IPS-18a (cell line): ENCODE measurements around the gene DDIT3.
A peak's percentile ranks its signal among the peaks of the same experiment; 100 is the strongest.
"Not testable (repeated sequence)": the region's sequence is repeated elsewhere in the genome, so short reads cannot be mapped to it uniquely, and the experiment has no call there.

Experiments
- H3K27ac ChIP-seq: one replicate; pipeline ENCODE4 v1.5.1; 2013; ENCODE audit warnings: low read length
- H3K27me3 ChIP-seq: one replicate; pipeline ENCODE4 v1.6.1; 2013; ENCODE audit warnings: mild to moderate bottlenecking, low read length; ENCODE audit not compliant: control insufficient read depth, insufficient read depth
- H3K36me3 ChIP-seq: one replicate; pipeline ENCODE4 v1.6.1; 2013; ENCODE audit warnings: low read depth, low read length; ENCODE audit not compliant: control insufficient read depth
- H3K4me1 ChIP-seq: one replicate; pipeline ENCODE4 v1.6.1; 2013; ENCODE audit warnings: low read depth, low read length; ENCODE audit not compliant: control insufficient read depth
- H3K4me3 ChIP-seq: one replicate; pipeline ENCODE4 v1.5.1; 2013; ENCODE audit warnings: low read length
- H3K9ac ChIP-seq: one replicate; pipeline ENCODE4 v1.6.1; 2013; ENCODE audit warnings: mild to moderate bottlenecking, low read length, moderate library complexity
- H3K9me3 ChIP-seq: one replicate; pipeline ENCODE4 v1.6.1; 2013; ENCODE audit warnings: low read depth, low read length; ENCODE audit not compliant: control insufficient read depth

Gene DDIT3

DNA sequence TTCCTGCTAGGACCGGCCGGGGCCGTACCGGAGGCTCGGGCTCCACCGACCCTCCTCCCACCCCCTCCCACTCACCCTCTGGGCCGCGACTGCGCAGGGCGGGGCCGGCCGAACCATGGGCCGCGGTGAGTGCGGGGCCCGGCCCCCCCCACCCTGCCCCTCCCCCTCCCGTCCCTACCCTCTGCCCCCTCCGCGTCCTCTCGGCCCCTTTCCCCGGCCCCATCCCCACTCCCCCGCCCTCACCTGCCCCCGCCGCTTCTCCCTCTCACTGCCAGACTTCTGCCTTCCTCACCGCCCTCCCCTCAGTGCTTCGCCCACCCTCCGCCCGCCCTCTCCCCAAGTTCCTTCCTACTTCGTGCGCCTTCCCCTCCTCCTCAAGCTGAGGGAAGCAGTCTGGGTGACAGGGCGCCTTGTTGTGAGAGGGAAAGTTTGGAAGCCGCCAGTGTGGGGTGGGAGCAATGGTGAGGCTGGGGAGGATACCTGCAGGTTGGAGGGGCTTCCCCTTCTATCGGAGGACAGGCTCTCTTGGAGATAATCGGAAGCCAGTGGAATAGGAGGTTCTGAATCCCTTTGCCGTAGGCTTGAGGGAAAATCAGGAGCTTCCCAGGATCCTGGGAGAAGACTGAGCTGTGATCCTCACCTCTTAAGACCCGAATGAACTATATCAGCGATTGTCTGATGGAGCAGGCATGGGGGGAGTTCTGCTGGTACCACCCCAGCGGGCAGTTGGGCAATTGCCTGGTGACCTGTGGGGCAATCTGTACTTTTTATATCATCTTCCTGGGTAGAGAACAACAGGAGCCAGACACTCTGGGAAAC, 2.8 kb upstream of the DDIT3 start:
- Histone ChIP-seq H3K9ac (peak overlapping the region; percentile 49), H3K4me3 (peak overlapping the region; percentile 84), H3K27ac (peak overlapping the region; percentile 44), H3K9me3 (no peaks in the 10 kb centered on the region), H3K4me1 (peaks cover 18% of the 10 kb centered on the region), H3K36me3 (peaks cover 8% of the 10 kb centered on the region), H3K27me3 (no peaks in the 10 kb centered on the region)

DNA sequence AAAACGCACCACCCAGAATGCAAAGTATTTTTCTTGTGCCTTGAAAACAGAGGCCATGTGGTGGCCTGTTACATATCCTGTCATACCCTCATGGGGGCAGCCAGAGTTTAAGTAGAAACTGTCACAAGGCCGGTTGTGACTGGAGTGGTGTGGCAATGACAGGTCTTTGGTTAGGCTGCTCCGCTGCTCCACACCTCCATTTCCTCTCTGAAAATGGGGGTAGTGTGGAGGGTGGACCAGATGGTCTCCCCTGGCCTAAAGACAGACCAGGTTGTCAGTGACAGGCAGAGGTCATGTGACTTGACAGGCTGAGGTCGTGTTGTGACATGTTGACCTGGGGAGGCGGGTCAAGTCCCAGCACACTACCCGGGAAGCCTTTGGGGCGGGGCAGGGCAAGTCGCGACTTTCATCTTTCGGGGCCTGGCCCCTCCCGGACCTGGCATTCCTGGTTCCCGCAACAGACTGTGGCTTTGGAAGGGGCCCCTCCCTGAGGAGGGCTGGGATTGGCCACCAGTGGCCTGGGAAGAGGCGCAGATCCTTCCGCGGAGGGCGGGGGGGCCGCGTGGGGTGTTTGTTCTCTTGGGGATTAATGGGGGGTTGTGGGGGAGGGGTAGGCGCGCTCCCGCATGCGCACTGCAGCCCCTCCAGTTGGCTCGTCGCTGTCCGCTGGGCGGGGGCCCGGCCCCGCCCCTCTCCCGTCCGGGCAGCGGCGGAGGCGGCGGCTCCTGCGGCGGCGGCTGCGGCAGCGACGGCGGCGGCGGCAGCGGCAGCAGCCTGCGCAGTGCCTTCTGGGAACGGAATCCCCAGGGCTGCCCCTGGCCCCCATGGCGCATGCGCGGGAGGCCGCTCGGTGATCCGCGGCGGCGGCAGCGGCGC, 1.9 kb upstream of the DDIT3 start, which contains the start of gene MBD6:
Gene MBD6, plus strand, starts transcription at position 814 of the 876 bp plus-strand sequence. CDS start 1,480 bp downstream, outside the sequence.
- Histone ChIP-seq H3K27ac (peak within 1 kb of the TSS; percentile 44), H3K4me3 (peak within 1 kb of the TSS; percentile 84), H3K36me3 (peaks cover 16% of the 10 kb centered on the region), H3K9ac (peak within 1 kb of the TSS; percentile 49), H3K4me1 (peaks cover 18% of the 10 kb centered on the region), H3K9me3 (no peaks in the 10 kb centered on the region), H3K27me3 (no peaks in the 10 kb centered on the region)

DNA sequence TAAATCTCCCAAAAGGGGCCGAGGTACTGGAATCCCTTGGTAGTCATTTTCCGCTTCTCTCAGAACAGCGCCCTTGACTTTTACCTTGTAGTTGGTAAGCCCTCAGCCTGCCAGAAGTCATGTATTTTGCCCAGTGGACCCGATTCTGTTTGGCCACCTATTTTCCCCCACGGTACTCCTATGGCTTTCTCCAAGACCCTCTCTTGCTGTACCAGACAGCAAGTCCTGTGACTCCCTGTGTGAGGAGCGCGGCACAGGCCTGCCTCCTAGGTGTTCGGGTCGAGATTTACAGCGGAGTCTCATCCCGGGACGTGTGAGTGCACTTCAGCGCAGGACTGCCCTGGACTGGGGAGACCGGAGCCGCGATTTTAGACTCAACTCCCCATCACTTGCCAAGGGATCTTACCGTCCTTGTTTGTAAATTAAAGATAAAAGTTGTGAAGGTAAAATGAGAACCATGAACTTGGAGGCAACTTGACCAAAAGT, 1.3 kb upstream of the DDIT3 start:
- H3K4me3 ChIP-seq, result peak overlapping the region; percentile 56
- no peaks in the 10 kb centered on the region for H3K9me3 ChIP-seq
- H3K36me3 ChIP-seq, result peaks cover 20% of the 10 kb centered on the region
- H3K9ac ChIP-seq, result no peak overlapping the region
- no peak overlapping the region for H3K27ac ChIP-seq
- peaks cover 18% of the 10 kb centered on the region for H3K4me1 ChIP-seq
- no peaks in the 10 kb centered on the region for H3K27me3 ChIP-seq

DNA sequence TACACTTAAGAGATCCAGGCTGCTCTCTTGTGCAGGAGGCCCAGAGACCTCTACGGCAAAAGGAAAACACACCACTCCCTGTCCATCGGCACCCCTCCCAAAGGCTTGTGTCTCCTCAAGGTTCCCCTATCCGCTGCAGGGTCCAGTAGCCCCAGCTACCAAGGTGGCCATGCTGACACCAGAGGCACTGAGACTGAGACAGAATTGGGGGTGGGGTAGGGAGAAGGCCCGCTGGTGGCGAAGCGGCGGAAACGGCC, 590 bp downstream of the DDIT3 start:
- Histone ChIP-seq H3K27me3 (no peaks in the 10 kb centered on the region), H3K9me3 (no peaks in the 10 kb centered on the region), H3K9ac (peak overlapping the region; percentile 91), H3K27ac (peak overlapping the region; percentile 91), H3K4me1 (peaks cover 18% of the 10 kb centered on the region), H3K4me3 (peak overlapping the region; percentile 95), H3K36me3 (peaks cover 38% of the 10 kb centered on the region)

DNA sequence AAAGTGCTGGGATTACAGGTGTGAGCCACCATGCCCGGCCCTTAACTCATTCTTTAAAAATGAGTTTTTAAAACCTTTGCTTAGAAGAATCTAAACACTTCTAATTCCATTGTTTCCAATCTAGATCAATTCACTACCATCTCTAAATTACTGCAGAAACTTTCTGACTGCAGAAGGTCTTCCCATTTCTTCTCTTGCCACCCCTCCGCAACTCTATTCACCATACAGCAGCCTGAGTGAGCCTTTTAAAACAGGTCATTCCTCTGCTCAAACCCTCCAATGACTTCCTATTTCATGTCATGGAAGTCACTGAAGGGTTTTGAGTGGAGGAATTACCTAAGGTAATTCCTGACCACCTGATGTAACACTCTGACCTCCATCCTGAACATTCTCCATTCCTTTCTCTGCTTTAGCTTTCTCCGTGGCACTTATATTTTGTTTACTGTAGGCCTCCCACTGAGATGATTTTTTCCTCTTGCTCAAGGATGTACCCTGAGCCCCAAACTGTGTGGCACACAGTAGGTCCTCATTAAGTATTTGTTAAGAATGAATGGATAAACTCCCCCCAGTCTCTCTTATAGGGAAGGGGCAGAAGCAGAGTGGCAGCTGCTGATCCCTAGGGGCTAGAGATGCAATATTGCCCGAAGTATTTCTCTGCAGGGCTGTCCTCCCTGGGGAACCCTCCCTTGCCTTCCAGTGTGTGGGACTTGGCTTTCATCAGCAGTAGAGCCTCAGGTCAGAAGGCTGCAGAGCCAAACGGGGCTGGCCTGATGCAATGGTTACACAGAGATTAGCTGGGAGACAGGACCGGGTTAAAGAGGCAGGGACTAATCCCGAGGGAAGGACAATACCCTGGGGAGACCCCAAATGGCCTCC, 1.2 kb downstream of the DDIT3 start:
- peak overlapping the region; percentile 95 for H3K4me3 ChIP-seq
- peaks cover 44% of the 10 kb centered on the region for H3K36me3 ChIP-seq
- no peaks in the 10 kb centered on the region for H3K9me3 ChIP-seq
- peak overlapping the region; percentile 91 for H3K9ac ChIP-seq
- H3K27ac ChIP-seq, result peak overlapping the region; percentile 91
- peaks cover 18% of the 10 kb centered on the region for H3K4me1 ChIP-seq
- no peaks in the 10 kb centered on the region for H3K27me3 ChIP-seq

DNA sequence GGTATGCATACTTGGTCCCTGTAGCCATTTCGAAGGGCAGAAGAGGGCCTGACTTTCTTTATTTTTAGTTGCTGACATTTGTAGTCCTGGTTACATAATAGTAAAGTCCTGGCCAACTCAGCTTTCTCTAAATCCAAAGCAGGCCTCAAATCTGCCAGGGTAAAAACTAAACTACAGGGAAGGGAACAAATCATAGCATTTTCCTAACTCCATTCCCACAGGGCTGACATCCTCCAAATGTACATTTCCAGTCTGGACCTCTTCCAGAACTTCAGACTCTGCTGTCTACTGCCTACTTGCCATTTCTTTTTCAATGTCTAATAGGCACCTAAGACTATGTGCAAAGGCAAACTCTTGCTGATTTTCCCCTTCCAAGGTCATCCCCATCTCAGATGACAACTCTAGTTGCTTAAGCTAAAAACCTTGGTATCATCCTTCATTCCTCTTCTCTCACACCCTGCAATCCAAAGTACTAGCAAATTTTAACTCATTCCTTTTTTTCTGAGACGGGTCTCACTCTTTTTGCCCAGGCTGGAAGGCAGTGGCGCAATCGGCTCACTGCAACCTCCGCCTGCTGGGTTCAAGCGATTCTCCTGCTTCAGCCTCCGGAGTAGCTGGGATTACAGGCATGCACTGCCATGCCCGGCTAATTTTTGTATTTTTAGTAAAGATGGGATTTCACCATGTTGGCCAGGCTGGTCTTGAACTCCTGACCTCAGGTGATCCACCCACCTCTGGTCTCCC, 2.0 kb downstream of the DDIT3 start:
- Histone ChIP-seq H3K27ac (no peak overlapping the region), H3K9me3 (no peaks in the 10 kb centered on the region), H3K4me3 (peak overlapping the region; percentile 95), H3K36me3 (peaks cover 50% of the 10 kb centered on the region), H3K4me1 (peaks cover 11% of the 10 kb centered on the region), H3K27me3 (no peaks in the 10 kb centered on the region), H3K9ac (no peak overlapping the region)

DNA sequence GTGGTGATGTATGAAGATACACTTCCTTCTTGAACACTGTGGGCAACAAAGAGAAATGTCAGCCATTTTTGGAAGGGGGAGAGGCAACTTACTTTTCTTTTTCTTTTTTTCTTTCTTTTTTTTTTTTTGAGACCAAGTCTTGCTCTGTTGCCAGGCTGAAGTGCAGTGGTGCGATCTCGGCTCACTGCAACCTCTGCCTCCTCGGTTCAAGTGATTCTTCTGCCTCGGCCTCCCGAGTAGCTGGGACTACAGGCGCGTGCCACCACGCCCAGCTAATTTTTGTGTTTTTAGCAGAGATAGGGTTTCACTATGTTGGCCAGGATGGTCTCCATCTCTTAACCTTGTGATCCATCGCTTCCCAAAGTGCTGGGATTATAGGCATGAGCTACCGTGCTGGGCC, 2.6 kb downstream of the DDIT3 start:
- peaks cover 56% of the 10 kb centered on the region for H3K36me3 ChIP-seq
- H3K4me3 ChIP-seq, H3K9ac ChIP-seq: not testable (repeated sequence)

DNA sequence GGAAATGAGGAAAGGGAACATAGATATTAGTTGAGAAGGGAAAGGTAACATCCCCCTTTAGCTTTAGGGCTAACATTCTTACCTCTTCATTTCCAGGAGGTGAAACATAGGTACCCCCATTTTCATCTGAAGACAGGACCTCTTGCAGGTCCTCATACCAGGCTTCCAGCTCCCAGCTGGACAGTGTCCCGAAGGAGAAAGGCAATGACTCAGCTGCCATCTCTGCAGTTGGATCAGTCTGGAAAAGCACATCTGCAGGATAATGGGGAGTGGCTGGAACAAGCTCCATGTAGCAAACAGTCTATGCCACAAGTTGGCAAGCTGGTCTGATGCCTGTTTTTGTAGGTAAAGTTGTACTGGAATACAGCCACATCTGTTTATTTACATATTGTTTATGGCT, 3.1 kb downstream of the DDIT3 start:
- H3K9me3 ChIP-seq, result no peaks in the 10 kb centered on the region
- no peaks in the 10 kb centered on the region for H3K27me3 ChIP-seq
- peaks cover 62% of the 10 kb centered on the region for H3K36me3 ChIP-seq
- no peak overlapping the region for H3K4me3 ChIP-seq
- H3K4me1 ChIP-seq, result peaks cover 10% of the 10 kb centered on the region
- H3K27ac ChIP-seq, result no peak overlapping the region
- H3K9ac ChIP-seq, result no peak overlapping the region

More for the DNA sequence above, 2.6 kb downstream of the DDIT3 start:
- not testable (repeated sequence) for H3K27ac ChIP-seq, H3K4me1 ChIP-seq, H3K27me3 ChIP-seq, H3K9me3 ChIP-seq

DNA sequence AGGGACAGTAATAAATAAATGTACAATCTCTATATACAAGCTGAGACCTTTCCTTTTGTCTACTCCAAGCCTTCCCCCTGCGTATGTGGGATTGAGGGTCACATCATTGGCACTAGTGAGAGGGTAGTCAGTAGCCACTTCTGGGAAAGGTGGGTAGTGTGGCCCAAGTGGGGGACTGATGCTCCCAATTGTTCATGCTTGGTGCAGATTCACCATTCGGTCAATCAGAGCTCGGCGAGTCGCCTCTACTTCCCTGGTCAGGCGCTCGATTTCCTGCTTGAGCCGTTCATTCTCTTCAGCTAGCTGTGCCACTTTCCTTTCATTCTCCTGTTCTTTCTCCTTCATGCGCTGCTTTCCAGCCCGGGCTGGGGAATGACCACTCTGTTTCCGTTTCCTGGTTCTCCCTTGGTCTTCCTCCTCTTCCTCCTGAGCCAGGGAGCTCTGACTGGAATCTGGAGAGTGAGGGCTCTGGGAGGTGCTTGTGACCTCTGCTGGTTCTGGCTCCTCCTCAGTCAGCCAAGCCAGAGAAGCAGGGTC, 3.6 kb downstream of the DDIT3 start:
- Histone ChIP-seq H3K4me1 (peaks cover 6% of the 10 kb centered on the region), H3K27ac (no peak overlapping the region), H3K9ac (no peak overlapping the region), H3K4me3 (no peak overlapping the region), H3K36me3 (peaks cover 67% of the 10 kb centered on the region), H3K27me3 (no peaks in the 10 kb centered on the region), H3K9me3 (no peaks in the 10 kb centered on the region)

DNA sequence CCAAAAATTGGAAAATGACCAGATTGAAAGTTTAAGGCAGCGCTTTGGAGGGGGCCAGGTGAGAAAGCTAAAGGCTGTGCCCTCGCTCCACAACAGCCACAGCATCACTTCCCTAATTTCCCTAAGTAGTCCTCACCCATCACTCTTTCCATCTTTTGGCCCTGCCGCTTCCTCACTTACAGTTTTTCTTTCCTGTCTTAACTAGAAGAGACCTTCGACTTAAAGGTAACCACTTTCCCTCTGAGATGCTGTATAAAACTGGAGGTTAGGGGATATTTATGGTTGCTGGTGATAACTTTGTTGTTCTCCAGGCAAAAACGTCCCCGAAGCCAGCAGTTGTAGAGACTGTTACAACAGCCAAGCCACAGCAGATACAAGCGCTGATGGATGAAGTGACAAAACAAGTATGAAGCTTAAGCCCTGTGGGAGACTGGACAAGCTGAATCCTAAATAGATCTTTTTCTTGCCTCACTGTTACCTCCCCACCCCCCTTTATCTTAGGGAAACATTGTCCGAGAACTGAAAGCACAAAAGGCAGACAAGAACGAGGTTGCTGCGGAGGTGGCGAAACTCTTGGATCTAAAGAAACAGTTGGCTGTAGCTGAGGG, 4.3 kb downstream of the DDIT3 start:
- no peak overlapping the region for H3K27ac ChIP-seq

More for the DNA sequence above, 4.3 kb downstream of the DDIT3 start:
- no peaks in the 10 kb centered on the region for H3K9me3 ChIP-seq
- H3K36me3 ChIP-seq, result peaks cover 73% of the 10 kb centered on the region
- no peak overlapping the region for H3K4me3 ChIP-seq
- H3K4me1 ChIP-seq, result no peaks in the 10 kb centered on the region
- H3K9ac ChIP-seq, result no peak overlapping the region
- H3K27me3 ChIP-seq, result no peaks in the 10 kb centered on the region
